Kidney glomerular epithelial cell (primary cell): Measurements from ENCODE around the gene USP34.
"Not testable (repeated sequence)": the region's sequence is repeated elsewhere in the genome, so short reads cannot be mapped to it uniquely, and the experiment has no call there.

Source experiments
- DNase-seq: peaks from one replicate; lab custom pipeline; 2025; lab: John Stamatoyannopoulos, UW

USP34 gene

GRCh38 chr2:61183795-61184194, 287.1 kb downstream of the USP34 start:
- DNase-seq, result no peak

- DNase-seq, result no peak
These were observed 288.9 kb downstream of the USP34 start for GRCh38 chr2:61182059-61182383.

GRCh38 chr2:61181382-61182058, 289.4 kb downstream of the USP34 start:
- DNase-seq, result no peak

GRCh38 chr2:61180686-61181085, 290.2 kb downstream of the USP34 start:
- no peak for DNase-seq

- no peak for DNase-seq
These were observed 290.9 kb downstream of the USP34 start for GRCh38 chr2:61179701-61180639.

- DNase-seq, result no peak
These were observed 292.0 kb downstream of the USP34 start for GRCh38 chr2:61178603-61179545.

- DNase-seq, result peak; percentile 29
These were observed 292.9 kb downstream of the USP34 start for GRCh38 chr2:61177727-61178549.

- peak; percentile 72 for DNase-seq
These were observed 293.8 kb downstream of the USP34 start for GRCh38 chr2:61176755-61177726.

GRCh38 chr2:61175036-61175435, 295.9 kb downstream of the USP34 start:
- DNase-seq, result no peak

- DNase-seq, result no peak
These were observed 297.8 kb downstream of the USP34 start for GRCh38 chr2:61173116-61173515.

GRCh38 chr2:61172671-61173070, 298.2 kb downstream of the USP34 start:
- DNase-seq, result no peak

- DNase-seq, result no peak
These were observed 303.3 kb downstream of the USP34 start for GRCh38 chr2:61167579-61167978.

GRCh38 chr2:61165946-61166345, 304.9 kb downstream of the USP34 start:
- DNase-seq, result no peak

GRCh38 chr2:61165082-61165481, 305.8 kb downstream of the USP34 start:
- not testable (repeated sequence) for DNase-seq

GRCh38 chr2:61162721-61163120, 308.2 kb downstream of the USP34 start:
- DNase-seq, result no peak

GRCh38 chr2:61161888-61162287, 309.0 kb downstream of the USP34 start, which contains the start of gene C2orf74:
TSS of gene C2orf74 (plus strand) at chr2:61162188. CDS start at chr2:61162515, 327 bp downstream.
- DNase-seq, result no peak

GRCh38 chr2:61158356-61158955, 312.4 kb downstream of the USP34 start:
- DNase-seq, result no peak

GRCh38 chr2:61157371-61158003, 313.4 kb downstream of the USP34 start:
- no peak for DNase-seq

- DNase-seq, result peak; percentile 16
These were observed 319.5 kb downstream of the USP34 start for GRCh38 chr2:61151436-61151835.
